ENCODE data around the gene ANO10. TPM values are rescaled to one million over a fixed set of nuclear protein-coding genes. Genes with fewer than 3 reads are reported as not detected.
"Not testable (repeated sequence)": the region's sequence is repeated elsewhere in the genome, so short reads cannot be mapped to it uniquely, and the experiment has no call there.

The ANO10 gene
- total RNA-seq, 2 experiments from 2014 or later, result 9.3 to 9.7 TPM

DNA sequence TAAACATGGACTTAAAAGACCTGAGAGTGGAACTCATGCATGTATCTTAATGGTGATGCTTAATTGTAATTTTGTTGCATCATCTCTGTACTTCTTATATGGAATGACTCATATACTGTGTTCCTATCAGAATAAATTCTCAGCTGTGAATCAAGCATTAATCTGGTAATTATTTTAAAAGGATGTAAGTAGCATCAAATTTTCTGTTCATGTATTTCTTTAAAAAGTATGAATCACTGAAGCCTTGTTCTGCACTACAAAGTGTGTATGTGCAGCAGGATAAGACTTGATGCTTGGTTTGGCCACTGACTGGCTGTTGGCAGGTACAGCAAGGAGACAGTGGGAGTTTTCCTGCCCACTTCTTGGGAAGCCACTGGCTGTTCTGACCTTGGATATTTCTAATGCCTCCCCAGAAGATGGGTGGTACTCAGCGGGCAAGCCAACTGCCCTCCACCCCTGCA lies 123.9 kb downstream of the ANO10 start:
- no peak overlapping the region for H3K4me3 Mint-ChIP-seq
- H3K27ac Mint-ChIP-seq, result no peak overlapping the region
- CTCF ChIA-PET, result no interaction called here

DNA sequence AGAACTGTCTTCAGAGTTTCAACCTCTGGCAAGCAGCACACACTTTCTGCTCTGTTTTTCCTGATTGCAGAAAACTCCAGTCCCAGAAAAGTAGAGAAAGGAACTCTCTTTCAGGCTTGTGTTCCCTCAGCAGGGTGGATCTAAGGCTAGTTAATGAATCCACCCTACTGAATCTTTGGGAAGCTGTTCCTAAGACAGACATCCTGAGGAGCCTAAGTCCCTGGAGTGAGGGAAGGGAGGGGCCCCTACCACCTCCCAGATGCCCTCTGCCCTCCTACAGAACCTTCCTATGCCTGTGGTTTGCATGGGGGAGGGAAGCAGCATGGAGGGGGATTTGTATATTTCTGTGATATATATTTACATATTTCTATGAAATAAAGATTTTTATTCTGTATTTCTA lies 124.4 kb downstream of the ANO10 start:
- intact Hi-C loops (cut with micrococcal nuclease), result no loop called here
- Mint-ChIP-seq H3K27me3 (ENCODE audit: low read depth) (no peaks in the 10 kb centered on the region), H3K4me3 (no peak overlapping the region), H3K27ac (no peak overlapping the region), H3K36me3 (ENCODE audit: low read depth) (no peaks in the 10 kb centered on the region), H3K9me3 (no peaks in the 10 kb centered on the region), H3K4me1 (ENCODE audit: low read depth) (peaks cover 55% of the 10 kb centered on the region)
- no peak for DNase-seq
- CTCF ChIA-PET, result no interaction called here

More for the DNA sequence above, 123.9 kb downstream of the ANO10 start:
- intact Hi-C loops (cut with micrococcal nuclease), result no loop called here
- DNase-seq, result no peak
- H3K36me3 Mint-ChIP-seq (ENCODE audit: low read depth), result no peaks in the 10 kb centered on the region
- peaks cover 58% of the 10 kb centered on the region for H3K4me1 Mint-ChIP-seq (ENCODE audit: low read depth)
- H3K27me3 Mint-ChIP-seq (ENCODE audit: low read depth), result no peaks in the 10 kb centered on the region
- H3K9me3 Mint-ChIP-seq, result no peaks in the 10 kb centered on the region

DNA sequence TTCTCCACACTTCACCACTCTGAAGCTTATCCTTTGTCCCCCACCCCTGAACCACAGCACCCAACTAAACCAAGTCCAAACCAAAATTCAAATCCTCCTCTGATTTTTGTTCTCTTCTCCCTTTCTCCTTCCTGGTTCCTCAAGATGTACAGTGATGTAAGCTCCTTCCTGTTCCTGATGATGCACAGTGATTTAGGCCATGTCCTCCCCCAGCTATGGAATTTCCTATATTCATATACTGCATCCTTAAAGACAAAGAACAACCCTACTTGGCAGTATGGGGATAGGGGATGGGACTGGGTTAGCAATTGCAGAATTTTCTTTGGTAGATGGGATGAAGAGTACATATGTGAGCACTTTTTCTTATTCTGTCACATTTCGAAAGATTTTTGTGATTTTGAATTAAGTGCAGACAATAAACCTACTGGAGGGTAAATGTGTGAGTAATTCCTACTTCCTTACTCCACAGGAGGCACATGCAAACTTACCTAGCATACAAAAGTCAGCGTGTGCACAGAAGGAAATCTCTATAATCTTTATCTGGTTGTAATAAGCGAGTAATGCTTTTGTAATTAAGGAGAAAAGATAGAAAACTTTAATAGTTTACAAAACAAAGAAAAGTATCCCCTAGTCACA lies 125.0 kb downstream of the ANO10 start:
- H3K4me1 Mint-ChIP-seq (ENCODE audit: low read depth), result peaks cover 57% of the 10 kb centered on the region
- H3K27me3 Mint-ChIP-seq (ENCODE audit: low read depth), result no peaks in the 10 kb centered on the region
- no peak overlapping the region for H3K4me3 Mint-ChIP-seq
- H3K27ac Mint-ChIP-seq, result no peak overlapping the region
- intact Hi-C loops (cut with micrococcal nuclease), result no loop called here
- DNase-seq, result no peak
- no peaks in the 10 kb centered on the region for H3K36me3 Mint-ChIP-seq (ENCODE audit: low read depth)
- CTCF ChIA-PET, result no interaction called here
- peaks cover 4% of the 10 kb centered on the region for H3K9me3 Mint-ChIP-seq

DNA sequence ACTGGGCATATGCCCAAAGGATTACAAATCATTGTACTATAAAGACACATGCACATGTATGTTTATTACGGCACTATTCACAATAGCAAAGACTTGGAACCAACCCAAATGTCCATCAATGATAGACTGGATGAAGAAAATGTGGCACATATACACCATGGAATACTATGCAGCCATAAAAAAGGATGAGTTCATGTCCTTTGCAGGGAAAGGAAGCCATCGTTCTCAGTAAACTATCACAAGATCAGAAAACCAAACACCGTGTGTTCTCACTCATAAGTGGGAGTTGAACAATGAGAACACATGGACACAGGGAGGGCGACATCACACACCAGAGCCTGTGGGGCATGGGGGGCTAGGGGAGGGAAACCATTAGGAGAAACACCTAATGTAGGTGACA lies 128.9 kb downstream of the ANO10 start:
- H3K36me3 Mint-ChIP-seq (ENCODE audit: low read depth); intact Hi-C loops (cut with micrococcal nuclease); H3K9me3 Mint-ChIP-seq; H3K27ac Mint-ChIP-seq; DNase-seq; CTCF ChIA-PET; H3K4me3 Mint-ChIP-seq; H3K27me3 Mint-ChIP-seq (ENCODE audit: low read depth): not testable (repeated sequence)
- peaks cover 37% of the 10 kb centered on the region for H3K4me1 Mint-ChIP-seq (ENCODE audit: low read depth)

DNA sequence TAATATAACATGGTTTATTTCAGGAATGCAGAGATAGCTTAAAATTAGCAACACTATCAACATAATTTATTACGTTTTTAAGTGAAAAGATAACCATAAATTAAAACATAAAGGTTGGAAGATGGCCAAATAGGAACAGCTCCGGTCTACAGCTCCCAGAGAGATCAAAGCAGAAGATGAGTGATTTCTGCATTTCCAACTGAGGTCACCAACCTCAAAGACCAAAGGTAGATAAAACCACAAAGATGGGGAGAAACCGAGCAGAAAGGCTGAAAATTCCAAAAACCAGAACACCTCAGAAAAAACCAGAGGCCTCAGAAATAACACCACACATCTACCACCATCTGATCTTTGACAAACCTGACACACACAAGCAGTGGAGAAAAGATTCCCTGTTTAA lies 130.0 kb downstream of the ANO10 start:
- H3K27me3 Mint-ChIP-seq (ENCODE audit: low read depth); CTCF ChIA-PET; H3K4me3 Mint-ChIP-seq; intact Hi-C loops (cut with micrococcal nuclease); H3K36me3 Mint-ChIP-seq (ENCODE audit: low read depth); H3K9me3 Mint-ChIP-seq: not testable (repeated sequence)
- peaks cover 27% of the 10 kb centered on the region for H3K4me1 Mint-ChIP-seq (ENCODE audit: low read depth)
- peak; percentile 50 for DNase-seq
- H3K27ac Mint-ChIP-seq, result peak overlapping the region; percentile 17

DNA sequence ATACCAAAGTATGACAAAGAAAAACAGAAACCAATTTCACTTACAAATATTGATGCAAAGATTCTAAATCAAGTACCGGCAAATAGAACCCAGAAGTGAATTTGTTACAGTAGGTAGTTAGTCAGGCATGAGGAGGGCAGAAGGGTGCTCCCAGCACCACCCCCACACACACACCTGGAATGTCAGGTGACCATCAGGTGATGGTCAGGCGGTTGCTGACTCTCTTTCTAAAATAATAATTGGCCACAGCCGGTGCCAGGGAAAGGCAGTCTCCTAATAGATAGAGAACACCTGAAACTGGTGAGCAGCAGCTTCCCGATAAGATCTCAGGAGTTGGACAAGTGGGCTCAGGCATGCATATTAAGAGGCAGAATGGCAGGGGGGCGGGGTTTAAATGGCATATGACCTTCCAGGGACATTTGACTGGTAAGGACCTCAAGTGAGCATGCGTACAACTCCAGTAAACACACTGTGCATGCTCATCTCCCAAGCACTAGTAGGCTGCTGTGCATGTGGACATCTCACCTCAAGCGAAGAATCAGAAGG lies 131.1 kb downstream of the ANO10 start:
- Mint-ChIP-seq H3K4me1 (ENCODE audit: low read depth) (peaks cover 24% of the 10 kb centered on the region), H3K4me3 (no peak overlapping the region), H3K9me3 (peaks cover 4% of the 10 kb centered on the region), H3K36me3 (ENCODE audit: low read depth) (peaks cover 1% of the 10 kb centered on the region), H3K27me3 (ENCODE audit: low read depth) (no peaks in the 10 kb centered on the region), H3K27ac (no peak overlapping the region)
- CTCF ChIA-PET, result no interaction called here
- intact Hi-C loops (cut with micrococcal nuclease), result no loop called here
- DNase-seq, result no peak

DNA sequence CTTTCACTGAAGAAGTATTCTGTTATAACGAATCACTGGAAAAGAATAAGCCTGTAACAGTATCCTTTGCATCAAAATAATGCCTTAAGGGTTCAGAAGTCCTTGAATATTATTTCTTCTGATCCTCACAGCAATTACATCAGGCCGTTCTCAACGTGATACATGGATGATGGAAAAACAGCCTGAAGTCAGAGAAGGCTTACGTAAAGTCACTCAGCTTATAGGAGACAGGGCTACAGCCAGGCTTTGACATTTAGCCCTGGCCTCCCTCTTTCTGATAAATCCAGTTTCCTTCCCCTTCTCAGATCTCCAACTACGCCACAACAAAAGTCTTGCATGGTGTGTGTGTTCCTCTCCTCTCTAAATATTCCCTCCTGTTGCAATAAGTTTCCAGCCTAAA lies 131.9 kb downstream of the ANO10 start:
- CTCF ChIA-PET, result no interaction called here
- Mint-ChIP-seq H3K4me3 (no peak overlapping the region), H3K36me3 (ENCODE audit: low read depth) (peaks cover 1% of the 10 kb centered on the region)

DNA sequence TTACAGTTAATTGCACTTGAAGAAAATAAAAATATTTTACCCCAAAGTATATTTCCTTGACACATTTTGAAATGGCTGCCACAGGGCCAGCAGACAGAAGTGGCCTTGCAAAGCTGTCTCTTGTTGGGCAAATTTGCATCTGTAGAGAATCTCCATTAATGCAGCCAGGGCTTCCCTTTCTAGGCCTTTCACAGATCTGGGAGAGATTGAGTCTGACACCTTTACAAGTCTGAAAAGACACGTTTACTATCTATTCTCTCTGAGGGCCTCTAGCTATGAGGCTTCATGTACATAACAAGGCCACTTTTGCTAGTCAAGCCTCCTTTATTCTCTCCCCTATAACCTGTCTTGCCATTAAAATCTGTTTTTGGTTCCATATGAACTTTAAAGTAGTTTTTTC lies 135.9 kb downstream of the ANO10 start:
- CTCF ChIA-PET, result interaction anchor here (0.6 kb wide), 1 partner anchor 97 kb away, joined by 5 read pairs; no protein-coding TSS in a partner anchor
- Mint-ChIP-seq H3K4me1 (ENCODE audit: low read depth) (peaks cover 26% of the 10 kb centered on the region), H3K36me3 (ENCODE audit: low read depth) (peaks cover 2% of the 10 kb centered on the region), H3K27me3 (ENCODE audit: low read depth) (no peaks in the 10 kb centered on the region), H3K27ac (no peak overlapping the region), H3K4me3 (no peak overlapping the region), H3K9me3 (no peaks in the 10 kb centered on the region)
- DNase-seq, result no peak
- intact Hi-C loops (cut with micrococcal nuclease), result no loop called here

More for the DNA sequence above, 131.9 kb downstream of the ANO10 start:
- DNase-seq, result no peak
- intact Hi-C loops (cut with micrococcal nuclease), result no loop called here
- no peaks in the 10 kb centered on the region for H3K27me3 Mint-ChIP-seq (ENCODE audit: low read depth)
- H3K4me1 Mint-ChIP-seq (ENCODE audit: low read depth), result peaks cover 24% of the 10 kb centered on the region
- peaks cover 4% of the 10 kb centered on the region for H3K9me3 Mint-ChIP-seq
- H3K27ac Mint-ChIP-seq, result no peak overlapping the region

DNA sequence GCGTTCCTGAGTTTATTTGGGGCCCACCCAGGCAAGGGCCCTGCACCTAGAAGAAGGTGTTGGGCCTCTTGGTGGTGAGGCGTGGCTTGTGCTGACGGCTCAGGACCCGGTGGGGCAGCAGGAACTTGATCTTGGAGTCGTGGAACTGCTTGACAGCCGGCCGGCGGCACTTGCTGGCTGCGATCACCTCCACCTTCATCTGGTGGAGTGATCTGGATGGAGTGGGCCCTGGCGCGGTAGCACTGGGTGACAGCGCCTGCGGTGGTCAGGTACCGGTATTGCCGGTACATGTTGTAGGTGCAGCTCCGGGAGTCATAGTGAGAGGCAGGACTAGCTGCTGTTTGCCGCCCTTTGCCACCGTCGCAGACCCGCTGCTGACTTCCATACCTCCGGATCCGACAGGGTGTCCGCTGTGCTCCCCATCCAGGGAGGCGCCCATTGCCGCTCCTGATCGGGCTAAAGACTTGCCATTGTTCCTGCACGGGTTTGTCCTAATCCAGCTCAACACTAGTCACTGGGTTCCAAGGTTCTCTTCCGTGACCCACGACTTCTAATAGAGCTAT lies 136.8 kb downstream of the ANO10 start:
- H3K36me3 Mint-ChIP-seq (ENCODE audit: low read depth), result peaks cover 2% of the 10 kb centered on the region
- H3K9me3 Mint-ChIP-seq, result no peaks in the 10 kb centered on the region
- no peak overlapping the region for H3K27ac Mint-ChIP-seq
- no peak overlapping the region for H3K4me3 Mint-ChIP-seq
- no peak for DNase-seq
- intact Hi-C loops (cut with micrococcal nuclease), result no loop called here
- CTCF ChIA-PET, result no interaction called here
- H3K4me1 Mint-ChIP-seq (ENCODE audit: low read depth), result peaks cover 17% of the 10 kb centered on the region
- no peaks in the 10 kb centered on the region for H3K27me3 Mint-ChIP-seq (ENCODE audit: low read depth)

DNA sequence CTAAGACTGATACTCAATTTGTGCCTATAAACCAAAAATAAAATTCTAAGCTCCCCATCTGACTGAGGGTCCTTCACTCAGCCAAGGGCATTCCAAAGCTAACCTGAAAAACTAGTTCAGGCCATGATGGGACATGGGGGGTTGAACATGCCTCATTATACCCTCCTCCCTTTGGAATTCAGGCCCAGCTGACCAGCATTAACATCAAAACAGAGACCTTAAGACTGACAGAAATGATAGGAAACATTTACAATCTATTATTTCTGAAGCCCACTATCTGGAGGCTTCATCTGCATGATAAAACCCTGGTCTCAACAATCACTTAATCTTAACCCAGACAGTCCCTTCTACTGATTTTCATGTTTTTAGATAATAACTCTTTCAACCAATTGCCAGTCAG lies 140.4 kb downstream of the ANO10 start:
- Mint-ChIP-seq H3K27me3 (ENCODE audit: low read depth) (no peaks in the 10 kb centered on the region), H3K27ac (no peak overlapping the region), H3K4me1 (ENCODE audit: low read depth) (peaks cover 49% of the 10 kb centered on the region), H3K9me3 (no peaks in the 10 kb centered on the region), H3K4me3 (no peak overlapping the region), H3K36me3 (ENCODE audit: low read depth) (peaks cover 1% of the 10 kb centered on the region)
- intact Hi-C loops (cut with micrococcal nuclease), result no loop called here
- no peak for DNase-seq
- CTCF ChIA-PET, result no interaction called here

DNA sequence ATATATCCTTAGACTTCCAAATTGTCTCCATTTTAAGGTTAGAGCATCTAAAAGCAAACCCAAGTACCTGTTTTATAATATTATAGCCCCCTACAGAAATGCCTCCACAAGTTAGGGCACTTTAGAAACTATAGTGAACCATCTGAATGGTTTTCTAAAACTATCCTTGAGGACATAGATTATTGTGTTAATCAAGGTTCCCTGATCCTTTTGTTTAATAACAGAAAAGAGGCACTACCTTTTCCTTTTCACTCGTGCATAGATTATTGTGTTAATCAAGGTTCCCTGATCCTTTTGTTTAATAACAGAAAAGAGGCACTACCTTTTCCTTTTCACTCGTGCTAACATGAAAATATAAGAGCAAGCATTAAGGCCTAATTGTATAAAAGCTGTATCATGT lies 143.0 kb downstream of the ANO10 start:
- H3K36me3 Mint-ChIP-seq (ENCODE audit: low read depth); H3K4me3 Mint-ChIP-seq; DNase-seq; CTCF ChIA-PET; H3K27me3 Mint-ChIP-seq (ENCODE audit: low read depth); H3K27ac Mint-ChIP-seq; intact Hi-C loops (cut with micrococcal nuclease); H3K9me3 Mint-ChIP-seq: not testable (repeated sequence)
- peaks cover 50% of the 10 kb centered on the region for H3K4me1 Mint-ChIP-seq (ENCODE audit: low read depth)

DNA sequence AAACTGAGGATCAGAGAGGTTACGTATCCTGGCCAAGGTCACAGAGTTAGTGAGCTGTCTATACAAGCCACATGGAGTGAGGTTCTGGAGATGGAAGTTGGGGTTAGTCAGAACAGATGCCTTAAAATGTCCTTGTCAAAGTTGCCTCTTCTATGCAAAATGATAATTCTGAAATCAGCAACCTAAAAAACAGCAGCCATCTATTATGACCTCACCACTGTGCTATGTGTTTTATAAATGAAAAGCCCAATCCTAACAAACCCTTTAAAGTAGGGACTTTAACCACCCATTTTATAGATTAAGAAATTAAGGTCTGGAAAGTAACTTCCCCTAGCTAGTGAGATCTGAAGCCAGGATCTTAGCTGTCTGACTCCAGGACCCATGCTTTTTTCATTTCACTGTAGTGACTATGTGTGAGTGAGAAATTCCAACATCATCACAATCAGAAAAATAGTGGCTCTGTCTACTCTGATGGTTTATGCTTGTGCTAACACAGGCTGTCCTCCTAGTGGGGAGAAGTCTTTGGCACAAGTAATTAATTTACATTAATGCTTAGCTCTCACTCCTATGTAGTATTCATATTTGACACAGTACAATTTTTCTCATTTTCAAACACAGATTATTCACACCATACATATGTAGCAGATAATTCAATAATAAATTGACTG lies 143.6 kb downstream of the ANO10 start:
- Mint-ChIP-seq H3K9me3 (no peaks in the 10 kb centered on the region), H3K4me1 (ENCODE audit: low read depth) (peaks cover 52% of the 10 kb centered on the region), H3K4me3 (no peak overlapping the region), H3K27ac (peak overlapping the region; percentile 91), H3K36me3 (ENCODE audit: low read depth) (peaks cover 1% of the 10 kb centered on the region), H3K27me3 (ENCODE audit: low read depth) (no peaks in the 10 kb centered on the region)
- no peak for DNase-seq
- CTCF ChIA-PET, result no interaction called here
- intact Hi-C loops (cut with micrococcal nuclease), result no loop called here

DNA sequence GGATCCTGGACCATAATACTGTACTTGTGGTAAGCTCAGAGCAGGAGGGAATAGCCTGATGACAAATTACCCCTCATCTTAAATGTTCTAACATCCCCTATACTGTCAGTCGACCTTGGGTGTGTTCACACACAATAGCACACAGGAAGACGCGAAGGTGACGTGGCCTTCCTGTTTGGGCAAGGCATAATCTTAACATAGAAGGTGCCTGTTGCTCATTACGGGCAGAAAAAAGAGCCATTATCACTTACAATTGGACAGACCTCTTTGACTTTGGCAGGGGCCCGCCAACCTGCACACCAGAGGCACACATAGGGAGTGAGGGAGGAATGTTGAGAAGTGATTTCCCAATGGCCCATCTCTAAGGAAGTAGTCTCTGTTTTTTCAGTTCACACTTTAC lies 144.2 kb downstream of the ANO10 start:
- Mint-ChIP-seq H3K27ac (peak overlapping the region; percentile 91), H3K36me3 (ENCODE audit: low read depth) (peaks cover 1% of the 10 kb centered on the region), H3K9me3 (no peaks in the 10 kb centered on the region), H3K4me1 (ENCODE audit: low read depth) (peaks cover 45% of the 10 kb centered on the region), H3K27me3 (ENCODE audit: low read depth) (no peaks in the 10 kb centered on the region), H3K4me3 (peak overlapping the region; percentile 35)
- DNase-seq, result peak; percentile 83
- intact Hi-C loops (cut with micrococcal nuclease), result loop anchor here (2.0 kb wide), 1 partner anchor 27 kb away; no protein-coding TSS in a partner anchor
- CTCF ChIA-PET, result no interaction called here

All from activated naive CD4-positive, alpha-beta T cell treated with anti-CD3 and anti-CD28 coated beads for 36 hours (primary cell).